Stimulated activated CD8-positive, alpha-beta memory T cell treated with anti-CD3 and anti-CD28 coated beads, Interleukin-12 subunit alpha, Interleukin-12 subunit beta, amount 100 ng/mL, for 4 hours (primary cell): ENCODE data around the gene HOMER2.

Source experiments
- DNase-seq: peaks from one replicate; pipeline ENCODE4 v3.0.0-alpha.2; 2020; ENCODE audit warnings: low read depth

Gene HOMER2

GRCh38 chr15:82928711-82929110, 23.8 kb downstream of the HOMER2 start:
- no peak for DNase-seq

- DNase-seq = no peak
Measured at GRCh38 chr15:82923744-82924143, 28.8 kb downstream of the HOMER2 start.

- no peak for DNase-seq
Measured at GRCh38 chr15:82922737-82923136, 29.8 kb downstream of the HOMER2 start.

GRCh38 chr15:82921939-82922338, 30.6 kb downstream of the HOMER2 start:
- DNase-seq = no peak

GRCh38 chr15:82921242-82921641, 31.3 kb downstream of the HOMER2 start:
- DNase-seq = no peak

GRCh38 chr15:82919231-82919886, 33.2 kb downstream of the HOMER2 start:
- no peak for DNase-seq

GRCh38 chr15:82918607-82919230, 33.8 kb downstream of the HOMER2 start:
- DNase-seq = no peak

GRCh38 chr15:82918162-82918561, 34.4 kb downstream of the HOMER2 start:
- DNase-seq = no peak

GRCh38 chr15:82917249-82917648, 35.3 kb downstream of the HOMER2 start:
- no peak for DNase-seq

- no peak for DNase-seq
Measured at GRCh38 chr15:82916161-82916952, 36.2 kb downstream of the HOMER2 start.

GRCh38 chr15:82914396-82914795, 38.1 kb downstream of the HOMER2 start:
- DNase-seq = no peak

- no peak for DNase-seq
Measured at GRCh38 chr15:82911458-82911857, 41.1 kb downstream of the HOMER2 start.

- no peak for DNase-seq
Measured at GRCh38 chr15:82910721-82911120, 41.8 kb downstream of the HOMER2 start.

- DNase-seq = no peak
Measured at GRCh38 chr15:82909080-82909815, 43.3 kb downstream of the HOMER2 start.

GRCh38 chr15:82907350-82907749, 45.2 kb downstream of the HOMER2 start:
- no peak for DNase-seq

GRCh38 chr15:82904574-82904973, 47.9 kb downstream of the HOMER2 start:
- DNase-seq = no peak

- no peak for DNase-seq
Measured at GRCh38 chr15:82903511-82903910, 49.0 kb downstream of the HOMER2 start.

- no peak for DNase-seq
Measured at GRCh38 chr15:82901114-82901805, 51.3 kb downstream of the HOMER2 start.

- DNase-seq = no peak
Measured at GRCh38 chr15:82900511-82901060, 51.9 kb downstream of the HOMER2 start.

GRCh38 chr15:82898961-82899360, 53.6 kb downstream of the HOMER2 start:
- no peak for DNase-seq

GRCh38 chr15:82895983-82896382, 56.5 kb downstream of the HOMER2 start:
- no peak for DNase-seq
